Smooth muscle cell (in vitro differentiated cells): ENCODE results near the gene HDAC7. TPM values are rescaled to one million over a fixed set of nuclear protein-coding genes. Genes with fewer than 3 reads are reported as not detected.

ENCODE experiments used
- DNase-seq: peaks from one replicate; lab custom pipeline; 2025; ENCODE audit not compliant: unreplicated experiment; lab: John Stamatoyannopoulos, UW
- H2AFZ ChIP-seq: fragments of 200-600 bp; sonication (generic); 2 replicates; pipeline ENCODE4 v1.6.0; 2016; ENCODE audit warnings: antibody characterized with exemption, low read depth, mild to moderate bottlenecking
- H3F3A ChIP-seq: fragments of 200-600 bp; sonication (generic); 2 replicates; pipeline ENCODE4 v1.6.0; 2017; ENCODE audit warnings: antibody characterized with exemption, low read depth
- H3K27ac ChIP-seq: fragments of 200-600 bp; sonication (generic); 2 replicates; pipeline ENCODE4 v1.5.1; 2016; ENCODE audit warnings: low read depth, mild to moderate bottlenecking
- H3K27me3 ChIP-seq: fragments of 200-600 bp; sonication (generic); 2 replicates; pipeline ENCODE4 v1.6.1; 2016; ENCODE audit warnings: low read depth, mild to moderate bottlenecking
- H3K36me3 ChIP-seq: fragments of 200-600 bp; sonication (generic); 2 replicates; pipeline ENCODE4 v1.5.1; 2016; ENCODE audit warnings: low read depth
- H3K4me1 ChIP-seq: fragments of 200-600 bp; sonication (generic); 2 replicates; pipeline ENCODE4 v1.5.1; 2016; ENCODE audit warnings: low read depth
- H3K4me2 ChIP-seq: fragments of 200-600 bp; sonication (generic); 2 replicates; pipeline ENCODE4 v1.6.0; 2016; ENCODE audit warnings: mild to moderate bottlenecking
- H3K4me3 ChIP-seq: fragments of 200-600 bp; sonication (generic); 2 replicates; pipeline ENCODE4 v1.5.1; 2016; ENCODE audit warnings: mild to moderate bottlenecking
- H3K79me2 ChIP-seq: fragments of 200-600 bp; sonication (generic); 2 replicates; pipeline ENCODE4 v1.6.0; 2016; ENCODE audit warnings: low read depth, mild to moderate bottlenecking
- H3K9ac ChIP-seq: fragments of 200-600 bp; sonication (generic); 2 replicates; pipeline ENCODE4 v1.6.0; 2016; ENCODE audit warnings: low read depth
- H3K9me3 ChIP-seq: fragments of 200-600 bp; sonication (generic); replicated peaks from 2 replicates; pipeline ENCODE4 v1.5.1; 2016; ENCODE audit warnings: low read depth
- H4K20me1 ChIP-seq: fragments of 200-600 bp; sonication (generic); 2 replicates; pipeline ENCODE4 v1.6.0; 2016; ENCODE audit warnings: low read depth
- WGBS: methylation state at CpG from one replicate; pipeline ENCODE4 v1.1.7; 2016; ENCODE audit warnings: low lambda C conversion rate; 5-methylcytosine and 5-hydroxymethylcytosine counted together
- polyA plus RNA-seq: library from polyadenylated mRNA; unstranded; fragments of >200 nt; fragmentation: Nextera tagmentation; extraction: Ambion mirVana; gene quantifications from 2 replicates; pipeline ENCODE4 v1.2.1, GENCODE V29; 2016
- total RNA-seq: library from RNA; depleted of rRNA; stranded (reverse); fragments of >200 nt; gene quantifications from 2 replicates; pipeline ENCODE4 v1.2.3, GENCODE V29; 2014
- TF ChIP-seq, protein P1 (sequence below): fragments of 200-600 bp; sonication (generic); IDR thresholded peaks from 2 replicates; pipeline ENCODE4 v1.5.1; 2017; ENCODE audit warnings: borderline replicate concordance, mild to moderate bottlenecking, antibody characterized with exemption; ENCODE audit not compliant: insufficient read depth, poor library complexity, severe bottlenecking

Gene HDAC7
- total and polyA plus RNA-seq, 2 experiments from 2014 or later, result 24.1 to 32.4 TPM

- DNase-seq, result no peak
- no peak overlapping the region for H3K4me3 ChIP-seq
- H3K4me2 ChIP-seq, result no peak overlapping the region
- H3F3A ChIP-seq, result peaks cover 17% of the 10 kb centered on the region
- no peaks in the 10 kb centered on the region for H4K20me1 ChIP-seq
- H3K9ac ChIP-seq, result no peak overlapping the region
- TF ChIP-seq, protein P1, sequence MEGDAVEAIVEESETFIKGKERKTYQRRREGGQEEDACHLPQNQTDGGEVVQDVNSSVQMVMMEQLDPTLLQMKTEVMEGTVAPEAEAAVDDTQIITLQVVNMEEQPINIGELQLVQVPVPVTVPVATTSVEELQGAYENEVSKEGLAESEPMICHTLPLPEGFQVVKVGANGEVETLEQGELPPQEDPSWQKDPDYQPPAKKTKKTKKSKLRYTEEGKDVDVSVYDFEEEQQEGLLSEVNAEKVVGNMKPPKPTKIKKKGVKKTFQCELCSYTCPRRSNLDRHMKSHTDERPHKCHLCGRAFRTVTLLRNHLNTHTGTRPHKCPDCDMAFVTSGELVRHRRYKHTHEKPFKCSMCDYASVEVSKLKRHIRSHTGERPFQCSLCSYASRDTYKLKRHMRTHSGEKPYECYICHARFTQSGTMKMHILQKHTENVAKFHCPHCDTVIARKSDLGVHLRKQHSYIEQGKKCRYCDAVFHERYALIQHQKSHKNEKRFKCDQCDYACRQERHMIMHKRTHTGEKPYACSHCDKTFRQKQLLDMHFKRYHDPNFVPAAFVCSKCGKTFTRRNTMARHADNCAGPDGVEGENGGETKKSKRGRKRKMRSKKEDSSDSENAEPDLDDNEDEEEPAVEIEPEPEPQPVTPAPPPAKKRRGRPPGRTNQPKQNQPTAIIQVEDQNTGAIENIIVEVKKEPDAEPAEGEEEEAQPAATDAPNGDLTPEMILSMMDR, result no peak
- no peak overlapping the region for H3K27ac ChIP-seq
- H2AFZ ChIP-seq, result no peak overlapping the region
- H3K9me3 ChIP-seq, result no peaks in the 10 kb centered on the region
- 88% methylated on average over 6 of the region's 6 CpGs for WGBS
- H3K27me3 ChIP-seq, result no peaks in the 10 kb centered on the region
- H3K4me1 ChIP-seq, result peaks cover 21% of the 10 kb centered on the region
- no peaks in the 10 kb centered on the region for H3K36me3 ChIP-seq
- H3K79me2 ChIP-seq, result peaks cover 2% of the 10 kb centered on the region
These were observed 5.5 kb upstream of the HDAC7 start for GRCh38 chr12:47825173-47825639.

GRCh38 chr12:47824635-47825034 lies 4.9 kb upstream of the HDAC7 start:
- no peaks in the 10 kb centered on the region for H3K36me3 ChIP-seq
- DNase-seq, result no peak
- H3K4me3 ChIP-seq, result no peak overlapping the region
- H3K79me2 ChIP-seq, result peaks cover 4% of the 10 kb centered on the region
- H3K9ac ChIP-seq, result no peak overlapping the region
- peaks cover 19% of the 10 kb centered on the region for H3F3A ChIP-seq
- no peaks in the 10 kb centered on the region for H4K20me1 ChIP-seq
- H3K27ac ChIP-seq, result no peak overlapping the region
- peaks cover 21% of the 10 kb centered on the region for H3K4me1 ChIP-seq
- no peak overlapping the region for H2AFZ ChIP-seq
- WGBS, result 88% methylated on average over 3 of the region's 3 CpGs
- TF ChIP-seq, protein P1, result no peak
- no peaks in the 10 kb centered on the region for H3K27me3 ChIP-seq
- no peaks in the 10 kb centered on the region for H3K9me3 ChIP-seq
- no peak overlapping the region for H3K4me2 ChIP-seq

DNA sequence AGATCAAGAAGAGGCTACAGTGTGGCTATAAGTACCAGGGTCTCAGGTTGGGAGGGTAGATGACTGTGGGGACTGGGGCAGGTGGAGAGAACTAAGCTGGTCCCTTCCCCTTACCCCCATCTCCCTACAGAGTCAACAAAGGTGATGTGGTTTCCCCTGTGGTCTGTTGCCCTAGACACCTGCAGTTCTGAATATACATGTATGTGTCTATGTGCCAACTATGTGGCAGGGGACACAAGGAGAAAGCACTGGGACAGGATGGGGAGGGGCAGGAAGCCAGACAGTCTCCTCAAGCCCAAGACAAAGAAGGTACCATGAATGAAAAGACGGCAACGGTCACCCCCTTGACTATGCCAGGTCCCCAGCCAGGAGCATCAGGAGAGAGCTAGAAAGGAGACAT lies 4.5 kb upstream of the HDAC7 start:
- Histone ChIP-seq H3K27me3 (no peaks in the 10 kb centered on the region), H3K36me3 (no peaks in the 10 kb centered on the region), H4K20me1 (no peaks in the 10 kb centered on the region), H2AFZ (no peak overlapping the region), H3K79me2 (peaks cover 5% of the 10 kb centered on the region), H3K4me2 (no peak overlapping the region), H3K4me3 (no peak overlapping the region), H3F3A (peaks cover 19% of the 10 kb centered on the region), H3K9me3 (no peaks in the 10 kb centered on the region), H3K4me1 (peaks cover 20% of the 10 kb centered on the region), H3K9ac (no peak overlapping the region), H3K27ac (no peak overlapping the region)
- TF ChIP-seq, protein P1, result no peak
- no peak for DNase-seq
- WGBS, result 94% methylated on average over 2 of the region's 2 CpGs

GRCh38 chr12:47823422-47824086 lies 3.9 kb upstream of the HDAC7 start:
- H3K4me1 ChIP-seq, result peaks cover 21% of the 10 kb centered on the region
- no peak overlapping the region for H3K27ac ChIP-seq
- peaks cover 12% of the 10 kb centered on the region for H3K79me2 ChIP-seq
- H3K27me3 ChIP-seq, result no peaks in the 10 kb centered on the region
- no peak overlapping the region for H2AFZ ChIP-seq
- DNase-seq, result no peak
- H3K4me2 ChIP-seq, result peak overlapping the region; percentile 20
- 83% methylated on average over 5 of the region's 5 CpGs for WGBS
- peaks cover 4% of the 10 kb centered on the region for H4K20me1 ChIP-seq
- TF ChIP-seq, protein P1, result no peak
- H3K9ac ChIP-seq, result no peak overlapping the region
- H3K4me3 ChIP-seq, result no peak overlapping the region
- H3K36me3 ChIP-seq, result no peaks in the 10 kb centered on the region
- H3F3A ChIP-seq, result peaks cover 20% of the 10 kb centered on the region
- H3K9me3 ChIP-seq, result no peaks in the 10 kb centered on the region
